Adrenal gland (tissue), 5 donors: ENCODE results near the gene ITPK1.

ENCODE experiments used
- CTCF ChIP-seq, 6 experiments: fragments of 450-650 bp in 4 of 6; fragments of 200-600 bp in 2 of 6; sonication (generic) in 1 of 6; IDR thresholded peaks; 1 replicate in 5 of 6; 2 replicates in 1 of 6; pipeline versions ENCODE4 v1.5.1 to v1.8.0; 2016 to 2021; ENCODE audit warnings: antibody characterized with exemption in 6 of 6, mild to moderate bottlenecking in 2 of 6, moderate library complexity in 1 of 6
- POLR2A ChIP-seq, 2 donors: fragments of 450-650 bp; IDR thresholded peaks; one replicate each; pipeline ENCODE4 v1.6.1; 2017; ENCODE audit warnings: antibody characterized with exemption in 2 of 2, mild to moderate bottlenecking in 2 of 2, moderate library complexity in 1 of 2
- donor health status: DM: no; HTN: no; CAD: no.

- TF ChIP-seq POLR2A (IDR thresholded peaks at IDR 0.05), result no peak
- no peak for TF ChIP-seq CTCF (IDR thresholded peaks at IDR 0.05)
Measured at GRCh38 chr14:93114068-93114710, 1.5 kb downstream of the ITPK1 start.
